Adrenal gland (tissue), 12 donors: Measurements from ENCODE around the gene KRTAP27-1. TPM values are rescaled to one million over a fixed set of nuclear protein-coding genes. Genes with fewer than 3 reads are reported as not detected.

Source experiments
- DNase-seq, 7 donors: peaks; one replicate each; pipeline ENCODE4 v3.0.0-alpha.2; 2019 to 2020
- H3K27ac ChIP-seq, 5 donors: fragments of 200-600 bp; sonication (generic) in 4 of 5; 1 replicate in 3 of 5; 2 replicates in 2 of 5; pipeline versions ENCODE4 v1.5.1 to v1.8.0; 2016 to 2020; ENCODE audit warnings: mild to moderate bottlenecking in 1 of 5
- H3K27me3 ChIP-seq: fragments of 200-600 bp; 2 replicates; pipeline ENCODE4 v1.8.0; 2021
- H3K36me3 ChIP-seq, 2 donors: fragments of 200-600 bp; replicated peaks in 1 of 2; 1 replicate in 1 of 2; 2 replicates in 1 of 2; pipeline versions ENCODE4 v1.5.1 to v1.8.0; 2018 to 2022
- H3K4me1 ChIP-seq, 2 donors: fragments of 200-600 bp; replicated peaks in 1 of 2; 1 replicate in 1 of 2; 2 replicates in 1 of 2; pipeline versions ENCODE4 v1.5.1 to v1.8.0; 2018 to 2021
- H3K4me3 ChIP-seq, 4 donors: fragments of 200-600 bp; sonication (generic) in 3 of 4; one replicate each; pipeline ENCODE4 v1.5.1; 2016 to 2018
- H3K9me3 ChIP-seq, 3 donors: fragments of 200-600 bp; sonication (generic) in 1 of 3; replicated peaks in 1 of 3; 1 replicate in 2 of 3; 2 replicates in 1 of 3; pipeline versions ENCODE4 v1.5.1 to v1.8.0; 2016 to 2021
- POLR2A ChIP-seq, 2 donors: fragments of 450-650 bp; IDR thresholded peaks; one replicate each; pipeline ENCODE4 v1.6.1; 2017; ENCODE audit warnings: antibody characterized with exemption in 2 of 2, mild to moderate bottlenecking in 2 of 2, moderate library complexity in 1 of 2
- WGBS, 4 donors: extraction: QIAGEN DNeasy Blood & Tissue Kit in 2 of 4; methylation state at CpG; one replicate each; pipeline versions ENCODE4 v1.1.5 to v1.1.7; 2013 to 2017; 5-methylcytosine and 5-hydroxymethylcytosine counted together
- intact Hi-C, 2 donors: fragments of 100-400 bp; cut with DNase I; formaldehyde crosslinking; loops; one replicate each; pipeline versions ENCODE4 v1.14.1 to v1.15.0; 2022 to 2023
- microRNA-seq, 3 donors: library from miRNA; unstranded; fragments of <30 nt; microRNA quantifications; one replicate each; pipeline ENCODE4, GENCODE V29; 2017 to 2020
- polyA plus RNA-seq, 3 donors: library from polyadenylated mRNA; stranded (reverse); fragments of 200-250 nt in 2 of 3; fragments of 350-450 nt in 1 of 3; fragmentation: Illumina TruSeq in 1 of 3; extraction: RNeasy Lipid Tissue Mini Kit (QIAGEN cat#74804) in 1 of 3; gene quantifications; one replicate each; pipeline ENCODE4 v1.2.3, GENCODE V29; 2013 to 2014
- small RNA-seq, 2 donors: library from RNA; depleted of rRNA; stranded (forward); fragments of <200 nt; gene quantifications; one replicate each; pipeline ENCODE3, GENCODE V24; 2016
- total RNA-seq, 9 donors: library from RNA; depleted of rRNA in 4 of 9; stranded (reverse); fragments of >200 nt in 4 of 9; fragments of 120-200 nt in 1 of 9; fragmentation: NEBNext Ultra II Directional in 1 of 9; extraction: Animal tissue kit (Norgen Biotek cat#: 25700) in 1 of 9; gene quantifications; one replicate each; pipeline versions ENCODE4 v1.1.0 to v1.2.4, GENCODE V29; 2013 to 2023
- TF ChIP-seq, protein P1 (sequence below), 6 experiments: fragments of 450-650 bp in 4 of 6; fragments of 200-600 bp in 2 of 6; sonication (generic) in 1 of 6; IDR thresholded peaks; 1 replicate in 5 of 6; 2 replicates in 1 of 6; pipeline versions ENCODE4 v1.5.1 to v1.8.0; 2016 to 2021; ENCODE audit warnings: antibody characterized with exemption in 6 of 6, mild to moderate bottlenecking in 2 of 6, moderate library complexity in 1 of 6
- donor health status: healthy with polysubstance abuse.
- donor health status: Bipolar disorder and iron deficiency.
- donor health status: DM: yes; HTN: yes; CAD: no.
- donor health status: DM: no; HTN: no; CAD: no.
- donor health status: DM: no; HTN: no; CAD: no.
- donor health status: DM: yes; HTN: yes; CAD: no.

Gene KRTAP27-1
- total and polyA plus RNA-seq, 12 donors, result not detected

DNA sequence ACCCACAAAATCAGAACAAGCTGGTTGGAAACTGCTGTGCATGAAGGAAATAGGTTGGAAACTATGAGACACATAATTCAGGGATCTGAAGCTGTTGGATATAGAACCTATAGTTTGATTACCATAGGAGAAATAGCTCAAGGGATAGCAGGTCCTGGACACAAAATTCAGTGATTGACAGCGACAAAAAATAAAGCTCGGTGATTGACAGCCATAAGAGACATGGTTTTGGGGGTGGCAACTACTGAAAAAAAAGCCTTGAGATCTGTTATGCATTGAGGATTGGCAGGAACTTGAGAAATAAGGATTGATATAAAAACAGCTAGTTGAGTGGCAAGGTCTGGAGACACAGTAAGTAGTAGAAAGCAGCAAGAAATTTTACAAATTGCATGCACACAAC lies 48.3 kb downstream of the KRTAP27-1 start, which contains the start of gene KRTAP25-1:
TSS of gene KRTAP25-1 (minus strand) at position 300 of the 400 bp plus-strand sequence. CDS start at position 276, 24 bp downstream.
- H3K36me3 ChIP-seq, result no peaks in the 10 kb centered on the region
- no peaks in the 10 kb centered on the region for H3K4me1 ChIP-seq
- 76 to 90% (median 84%) methylated on average over 2 of the region's 2 CpGs for WGBS, 4 donors
- no peak within 1 kb of the TSS for H3K27ac ChIP-seq
- DNase-seq, result no peak
- TF ChIP-seq, protein P1, sequence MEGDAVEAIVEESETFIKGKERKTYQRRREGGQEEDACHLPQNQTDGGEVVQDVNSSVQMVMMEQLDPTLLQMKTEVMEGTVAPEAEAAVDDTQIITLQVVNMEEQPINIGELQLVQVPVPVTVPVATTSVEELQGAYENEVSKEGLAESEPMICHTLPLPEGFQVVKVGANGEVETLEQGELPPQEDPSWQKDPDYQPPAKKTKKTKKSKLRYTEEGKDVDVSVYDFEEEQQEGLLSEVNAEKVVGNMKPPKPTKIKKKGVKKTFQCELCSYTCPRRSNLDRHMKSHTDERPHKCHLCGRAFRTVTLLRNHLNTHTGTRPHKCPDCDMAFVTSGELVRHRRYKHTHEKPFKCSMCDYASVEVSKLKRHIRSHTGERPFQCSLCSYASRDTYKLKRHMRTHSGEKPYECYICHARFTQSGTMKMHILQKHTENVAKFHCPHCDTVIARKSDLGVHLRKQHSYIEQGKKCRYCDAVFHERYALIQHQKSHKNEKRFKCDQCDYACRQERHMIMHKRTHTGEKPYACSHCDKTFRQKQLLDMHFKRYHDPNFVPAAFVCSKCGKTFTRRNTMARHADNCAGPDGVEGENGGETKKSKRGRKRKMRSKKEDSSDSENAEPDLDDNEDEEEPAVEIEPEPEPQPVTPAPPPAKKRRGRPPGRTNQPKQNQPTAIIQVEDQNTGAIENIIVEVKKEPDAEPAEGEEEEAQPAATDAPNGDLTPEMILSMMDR (IDR thresholded peaks at IDR 0.05), result no peak
- no peak for TF ChIP-seq POLR2A (IDR thresholded peaks at IDR 0.05)
- intact Hi-C loops, result no loop called here
- H3K4me3 ChIP-seq, result no peak within 1 kb of the TSS
- no peaks in the 10 kb centered on the region for H3K27me3 ChIP-seq
- H3K9me3 ChIP-seq, result no peaks in the 10 kb centered on the region

Small RNA genes within 50 kb of the gene (microRNA-seq; reads per million reads assigned to microRNA genes)
- 0 reads per million in 3 donors for gene MIR4327

Small RNA genes within 50 kb of the gene (small RNA-seq; reads per million reads assigned to genes)
- gene KRTAP23-1 (0 reads per million in 2 donors), gene MIR4327 (0 reads per million in 2 donors)

Other genes with a start within 250 kb of the KRTAP27-1 start
- not detected for gene CLDN17, start 170.9 kb downstream of the KRTAP27-1 start, total RNA-seq
- gene CLDN17, start 170.9 kb downstream of the KRTAP27-1 start, polyA plus RNA-seq, result not detected
- gene CLDN8, start 121.6 kb downstream of the KRTAP27-1 start, total RNA-seq, result under 1 TPM in 1 of 9 donors, not detected in 8; 0.14 TPM
- gene CLDN8, start 121.6 kb downstream of the KRTAP27-1 start, polyA plus RNA-seq, result not detected
- not detected for gene KRTAP24-1, start 54.7 kb downstream of the KRTAP27-1 start, total RNA-seq
- not detected for gene KRTAP24-1, start 54.7 kb downstream of the KRTAP27-1 start, polyA plus RNA-seq
- not detected for gene KRTAP25-1, start 48.2 kb downstream of the KRTAP27-1 start, total RNA-seq
- gene KRTAP25-1, start 48.2 kb downstream of the KRTAP27-1 start, polyA plus RNA-seq, result not detected
- not detected for gene KRTAP26-1, start 17.4 kb downstream of the KRTAP27-1 start, total RNA-seq
- gene KRTAP26-1, start 17.4 kb downstream of the KRTAP27-1 start, polyA plus RNA-seq, result not detected
- gene KRTAP23-1, start 10.9 kb upstream of the KRTAP27-1 start, total RNA-seq, result not detected
- not detected for gene KRTAP23-1, start 10.9 kb upstream of the KRTAP27-1 start, polyA plus RNA-seq
- gene KRTAP13-2, start 34.6 kb upstream of the KRTAP27-1 start, total RNA-seq, result under 1 TPM in 1 of 9 donors, not detected in 8; 0.41 TPM
- gene KRTAP13-2, start 34.6 kb upstream of the KRTAP27-1 start, polyA plus RNA-seq, result not detected
- gene KRTAP13-1, start 58.3 kb upstream of the KRTAP27-1 start, total RNA-seq, result not detected
- not detected for gene KRTAP13-1, start 58.3 kb upstream of the KRTAP27-1 start, polyA plus RNA-seq
- not detected for gene KRTAP13-3, start 88.2 kb upstream of the KRTAP27-1 start, total RNA-seq
- gene KRTAP13-3, start 88.2 kb upstream of the KRTAP27-1 start, polyA plus RNA-seq, result not detected
- gene KRTAP13-4, start 92.5 kb upstream of the KRTAP27-1 start, total RNA-seq, result not detected
- not detected for gene KRTAP13-4, start 92.5 kb upstream of the KRTAP27-1 start, polyA plus RNA-seq
- not detected for gene KRTAP15-1, start 102.6 kb upstream of the KRTAP27-1 start, total RNA-seq
- gene KRTAP15-1, start 102.6 kb upstream of the KRTAP27-1 start, polyA plus RNA-seq, result not detected
- not detected for gene KRTAP19-1, start 142.7 kb upstream of the KRTAP27-1 start, total RNA-seq
- gene KRTAP19-1, start 142.7 kb upstream of the KRTAP27-1 start, polyA plus RNA-seq, result not detected
- gene KRTAP19-2, start 149.7 kb upstream of the KRTAP27-1 start, total RNA-seq, result not detected
- gene KRTAP19-2, start 149.7 kb upstream of the KRTAP27-1 start, polyA plus RNA-seq, result not detected
- gene KRTAP19-3, start 154.3 kb upstream of the KRTAP27-1 start, total RNA-seq, result not detected
- not detected for gene KRTAP19-3, start 154.3 kb upstream of the KRTAP27-1 start, polyA plus RNA-seq
- not detected for gene KRTAP19-4, start 159.5 kb upstream of the KRTAP27-1 start, total RNA-seq
- not detected for gene KRTAP19-4, start 159.5 kb upstream of the KRTAP27-1 start, polyA plus RNA-seq
- gene KRTAP19-5, start 164.4 kb upstream of the KRTAP27-1 start, total RNA-seq, result not detected
- not detected for gene KRTAP19-5, start 164.4 kb upstream of the KRTAP27-1 start, polyA plus RNA-seq
- gene KRTAP19-6, start 204.2 kb upstream of the KRTAP27-1 start, total RNA-seq, result not detected
- gene KRTAP19-6, start 204.2 kb upstream of the KRTAP27-1 start, polyA plus RNA-seq, result not detected
- gene KRTAP19-7, start 223.6 kb upstream of the KRTAP27-1 start, total RNA-seq, result not detected
- not detected for gene KRTAP19-7, start 223.6 kb upstream of the KRTAP27-1 start, polyA plus RNA-seq